B cell (primary cell): ENCODE results near the gene SCAMP5. TPM values are rescaled to one million over a fixed set of nuclear protein-coding genes. Genes with fewer than 3 reads are reported as not detected.

Experiments used
- ATAC-seq: fragments of 200-7000 bp; cut with Tn5 transposase; one replicate; pipeline ENCODE4 v1.10.0; 2021; ENCODE audit warnings: low read depth, mild to moderate bottlenecking, moderate number of reproducible peaks, moderate library complexity
- CTCF ChIA-PET: fragments of 350-600 bp; sonication (Branson Sonifier 250); formaldehyde crosslinking; loops from one replicate; lab custom pipeline; 2021; ENCODE audit warnings: antibody characterized with exemption, inconsistent platforms; lab: Charles Lee
- POLR2A ChIA-PET: fragments of 350-600 bp; sonication (Branson Sonifier 250); formaldehyde crosslinking; loops from one replicate; lab custom pipeline; 2021; ENCODE audit warnings: antibody characterized with exemption; lab: Charles Lee
- DNase-seq: peaks from one replicate; pipeline ENCODE4 v3.0.0; 2013
- H2AFZ ChIP-seq: 2 replicates; pipeline ENCODE4 v1.6.1; 2012; ENCODE audit warnings: mild to moderate bottlenecking, low read depth, low read length; ENCODE audit not compliant: insufficient read depth, poor library complexity, severe bottlenecking
- H3K27ac ChIP-seq, 2 donors: 1 replicate in 1 of 2; 2 replicates in 1 of 2; pipeline ENCODE4 v1.5.1; 2012 to 2013; ENCODE audit warnings: low read length in 2 of 2, mild to moderate bottlenecking in 2 of 2, moderate library complexity in 1 of 2
- H3K27me3 ChIP-seq, 4 experiments: fragments of 200-600 bp in 1 of 4; sonication (generic) in 1 of 4; replicated peaks in 1 of 4; 1 replicate in 2 of 4; 2 replicates in 2 of 4; pipeline versions ENCODE4 v1.6.1 to v1.7.0; 2013 to 2016; ENCODE audit warnings: low read length in 3 of 4, mild to moderate bottlenecking in 2 of 4, mixed read lengths in 1 of 4, moderate library complexity in 1 of 4; ENCODE audit not compliant: insufficient read depth in 4 of 4, control insufficient read depth in 3 of 4; ENCODE audit errors: control extremely low read depth in 1 of 4
- H3K36me3 ChIP-seq, 2 experiments: replicated peaks in 1 of 2; 1 replicate in 1 of 2; 2 replicates in 1 of 2; pipeline versions ENCODE4 v1.6.1 to v1.7.1; 2013; ENCODE audit warnings: low read length in 1 of 2; ENCODE audit not compliant: insufficient read depth in 2 of 2, control insufficient read depth in 1 of 2; ENCODE audit errors: control extremely low read depth in 1 of 2, extremely low read depth in 1 of 2
- H3K4me1 ChIP-seq, 2 donors: fragments of 200-600 bp in 1 of 2; sonication (generic) in 1 of 2; 1 replicate in 1 of 2; 2 replicates in 1 of 2; pipeline versions ENCODE4 v1.5.1 to v1.6.1; 2013 to 2017; ENCODE audit warnings: low read length in 2 of 2; ENCODE audit not compliant: control insufficient read depth in 2 of 2, insufficient read depth in 2 of 2
- H3K4me2 ChIP-seq: replicated peaks from 2 replicates; pipeline ENCODE3; 2012; ENCODE audit warnings: mild to moderate bottlenecking, low read depth, low read length; ENCODE audit not compliant: poor library complexity, severe bottlenecking
- H3K4me3 ChIP-seq, 5 experiments: fragments of 200-600 bp in 1 of 5; sonication (generic) in 1 of 5; 1 replicate in 3 of 5; 2 replicates in 2 of 5; pipeline versions ENCODE4 v1.5.1 to v1.7.0; 2011 to 2016; ENCODE audit warnings: low read length in 4 of 5, mild to moderate bottlenecking in 4 of 5, low read depth in 2 of 5, control low read depth in 1 of 5, moderate library complexity in 1 of 5; ENCODE audit not compliant: insufficient read depth in 1 of 5; ENCODE audit errors: control extremely low read depth in 1 of 5, extremely low read depth in 1 of 5
- H3K79me2 ChIP-seq: fragments of 200-600 bp; sonication (generic); one replicate; pipeline ENCODE4 v1.6.0; 2016; ENCODE audit warnings: low read length; ENCODE audit not compliant: control insufficient read depth, insufficient read depth
- H3K9ac ChIP-seq: fragments of 200-600 bp; sonication (generic); 2 replicates; pipeline ENCODE4 v1.6.1; 2017; ENCODE audit warnings: mild to moderate bottlenecking, low read length, moderate library complexity
- H3K9me3 ChIP-seq, 3 donors: one replicate each; pipeline versions ENCODE4 v1.6.1 to v1.7.1; 2013; ENCODE audit warnings: low read length in 2 of 3; ENCODE audit not compliant: control insufficient read depth in 2 of 3, insufficient read depth in 1 of 3; ENCODE audit errors: control extremely low read depth in 1 of 3
- H4K20me1 ChIP-seq: 2 replicates; pipeline ENCODE4 v1.6.0; 2012; ENCODE audit warnings: mild to moderate bottlenecking, low read length; ENCODE audit not compliant: insufficient read depth, control insufficient read depth, poor library complexity, severe bottlenecking
- H3K27ac Mint-ChIP-seq: one replicate; pipeline ENCODE4 v1.8.0; 2021; ENCODE audit warnings: mixed read lengths
- H3K27me3 Mint-ChIP-seq: one replicate; pipeline ENCODE4 v1.8.0; 2021; ENCODE audit warnings: mixed read lengths
- H3K4me1 Mint-ChIP-seq: one replicate; pipeline ENCODE4 v1.8.0; 2021; ENCODE audit warnings: mixed read lengths
- H3K4me3 Mint-ChIP-seq: one replicate; pipeline ENCODE4 v1.8.0; 2021; ENCODE audit warnings: mixed read lengths
- H3K9me3 Mint-ChIP-seq: one replicate; pipeline ENCODE4 v1.8.0; 2022; ENCODE audit warnings: mixed read lengths; ENCODE audit not compliant: insufficient read depth
- CTCF ChIP-seq: fragments of 200-600 bp; IDR thresholded peaks from one replicate; pipeline ENCODE4 v1.8.0; 2022; ENCODE audit warnings: antibody characterized with exemption, mild to moderate bottlenecking
- EZH2 ChIP-seq: IDR thresholded peaks from 2 replicates; pipeline ENCODE4 v1.6.1; 2012; ENCODE audit warnings: borderline replicate concordance, low read depth, mild to moderate bottlenecking, moderate library complexity, low read length; ENCODE audit not compliant: insufficient read depth, poor library complexity, severe bottlenecking
- WGBS: methylation state at CpG from one replicate; pipeline ENCODE4 v1.1.5; 2013; ENCODE audit warnings: missing lambda C conversion rate; ENCODE audit not compliant: insufficient coverage; 5-methylcytosine and 5-hydroxymethylcytosine counted together
- intact Hi-C: fragments of 100-400 bp; cut with micrococcal nuclease; formaldehyde crosslinking; loops from one replicate; pipeline ENCODE4 v1.10.0; 2022
- polyA plus RNA-seq: library from polyadenylated mRNA; depleted of rRNA; stranded (reverse); fragments of >200 nt; gene quantifications from 2 replicates; pipeline ENCODE4 v1.2.3, GENCODE V29; 2012
- total RNA-seq, 2 donors: library from RNA; stranded (reverse); fragments of 120-200 nt in 1 of 2; gene quantifications; 1 replicate in 1 of 2; 2 replicates in 1 of 2; pipeline versions ENCODE4 v1.2.3 to v1.2.4, GENCODE V29; 2013 to 2022

Gene SCAMP5
- total and polyA plus RNA-seq, 2 donors (not counting 1 experiment from before 2014, with no cell fraction given): 0.59 to 3.4 TPM

- H3K36me3 ChIP-seq: no peaks in the 10 kb centered on the region
- peaks cover 38 to 40% of the 10 kb centered on the region in 2 donors for H3K4me1 ChIP-seq
- Mint-ChIP-seq H3K4me3 (peak within 1 kb of the TSS; percentile 85), H3K27ac (no peak within 1 kb of the TSS), H3K4me1 (peaks cover 30% of the 10 kb centered on the region), H3K9me3 (no peaks in the 10 kb centered on the region), H3K27me3 (peaks cover 43% of the 10 kb centered on the region)
- peaks cover 20% of the 10 kb centered on the region for H4K20me1 ChIP-seq
- peak within 1 kb of the TSS; percentile 87 for H2AFZ ChIP-seq
- ATAC-seq (peak; percentile 91), DNase-seq (peak; percentile 84)
- peak within 1 kb of the TSS; percentile 39 to 80 (median 53) for H3K4me3 ChIP-seq
- H3K79me2 ChIP-seq: no peaks in the 10 kb centered on the region
- peaks cover 0 to 63% (median 37%) of the 10 kb centered on the region in 4 experiments for H3K27me3 ChIP-seq
- ChIA-PET CTCF (interaction anchor here (0.9 to 3.2 kb wide), 8 partner anchors 31 to 325 kb away, joined by 3 to 11 read pairs (median 6); partner anchors contain the start of genes C15orf39 and PPCDC), POLR2A (interaction anchor here (1.1 kb wide), 1 partner anchor 19 kb away, joined by 7 read pairs; the partner anchor contains the start of gene COX5A)
- intact Hi-C loops: loop anchor here (1.0 to 5.0 kb wide), 5 partner anchors 19 to 585 kb away; partner anchors contain the start of genes COX5A and PPCDC
- H3K4me2 ChIP-seq: peak within 1 kb of the TSS; percentile 99
- WGBS: under 1% methylated on average over 82 of the region's 83 CpGs
- no peak within 1 kb of the TSS for H3K27ac ChIP-seq
- H3K9me3 ChIP-seq: peaks cover 0 to 26% (median 0%) of the 10 kb centered on the region in 3 donors
- H3K9ac ChIP-seq: peak within 1 kb of the TSS; percentile 73
- no peak for TF ChIP-seq CTCF
- peak; percentile 48 for TF ChIP-seq EZH2
These were observed 38.5 kb upstream of the SCAMP5 start, which contains the start of gene RPP25 for GRCh38 chr15:74956648-74957475. RPP25 (minus strand) TSS chr15:74956772; CDS start chr15:74956583, 189 bp downstream.
